Muscle of arm (tissue), 12 donors: ENCODE measurements around the gene TCL1B. TPM values are rescaled to one million over a fixed set of nuclear protein-coding genes. Genes with fewer than 3 reads are reported as not detected.
A peak's percentile ranks its signal among the peaks of the same experiment; 100 is the strongest.
"Not testable (repeated sequence)": the region's sequence is repeated elsewhere in the genome, so short reads cannot be mapped to it uniquely, and the experiment has no call there.

ENCODE experiments used
- DNase-seq: peaks from one replicate; pipeline ENCODE4 v3.0.0-alpha.2; 2013
- polyA plus RNA-seq, 12 donors: library from polyadenylated mRNA; unstranded; fragments of 120-200 nt; gene quantifications; one replicate each; pipeline ENCODE4 v1.2.1, GENCODE V29; 2013; ENCODE audit not compliant: insufficient read length in 12 of 12

The TCL1B gene
- polyA plus RNA-seq, 12 donors, result 0.32 TPM; not detected in 11

DNA sequence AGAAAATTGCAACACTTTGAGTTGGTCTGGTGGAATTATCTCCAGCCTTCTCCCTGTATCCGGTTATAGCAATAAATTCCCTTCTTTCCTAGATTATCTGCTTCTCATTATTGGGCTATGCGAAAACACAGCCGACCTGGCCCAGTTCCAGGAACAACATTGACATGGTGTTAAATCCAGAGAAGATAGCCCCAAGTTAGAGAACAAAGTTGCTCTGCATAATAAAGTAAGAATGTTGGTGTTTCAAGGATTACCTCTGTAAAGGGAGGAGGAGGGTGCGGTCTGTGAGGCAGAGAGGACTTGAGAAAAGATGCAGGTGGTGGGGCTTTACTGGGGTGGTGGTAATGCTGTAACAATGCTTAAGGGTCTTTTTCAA lies 15.6 kb downstream of the TCL1B start:
- peak; percentile 6 for DNase-seq

DNA sequence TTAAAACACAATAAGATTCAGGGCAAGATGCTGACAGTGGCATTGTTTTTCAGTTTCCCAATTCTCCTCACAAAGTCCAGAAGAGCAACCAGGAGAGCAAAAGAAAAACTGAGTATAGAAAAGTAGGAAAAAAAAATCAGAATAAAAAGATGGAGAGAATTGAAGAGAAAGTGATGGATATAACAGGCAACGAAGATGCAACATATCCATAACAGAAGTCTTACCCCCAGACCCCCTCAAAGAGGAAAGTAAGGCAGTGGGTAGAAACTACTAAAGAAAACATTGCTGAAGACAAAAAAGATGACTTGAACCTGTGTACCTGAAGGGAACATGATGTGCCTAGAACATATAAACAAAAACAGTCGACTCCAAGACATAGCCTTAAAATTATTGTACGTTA lies 17.1 kb downstream of the TCL1B start:
- DNase-seq, result no peak

DNA sequence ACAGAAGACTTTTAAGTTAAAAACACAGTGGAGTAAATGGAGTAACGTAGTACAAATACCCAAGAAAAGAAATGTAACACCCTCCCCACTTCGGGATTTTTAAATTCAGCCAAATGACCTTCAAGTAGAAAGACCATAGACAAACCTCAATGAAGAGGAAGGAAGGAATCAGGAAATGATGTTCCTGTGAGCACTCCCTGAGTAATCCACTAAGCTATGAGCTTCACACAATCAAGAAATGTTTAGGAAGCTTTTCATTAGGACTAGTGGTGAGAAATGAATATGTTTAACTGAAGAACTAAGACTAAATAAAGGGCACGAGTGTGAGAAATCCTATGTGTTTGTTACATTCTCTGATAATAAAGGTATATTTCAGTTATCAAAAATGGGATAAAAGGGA lies 17.6 kb downstream of the TCL1B start:
- DNase-seq, result no peak

DNA sequence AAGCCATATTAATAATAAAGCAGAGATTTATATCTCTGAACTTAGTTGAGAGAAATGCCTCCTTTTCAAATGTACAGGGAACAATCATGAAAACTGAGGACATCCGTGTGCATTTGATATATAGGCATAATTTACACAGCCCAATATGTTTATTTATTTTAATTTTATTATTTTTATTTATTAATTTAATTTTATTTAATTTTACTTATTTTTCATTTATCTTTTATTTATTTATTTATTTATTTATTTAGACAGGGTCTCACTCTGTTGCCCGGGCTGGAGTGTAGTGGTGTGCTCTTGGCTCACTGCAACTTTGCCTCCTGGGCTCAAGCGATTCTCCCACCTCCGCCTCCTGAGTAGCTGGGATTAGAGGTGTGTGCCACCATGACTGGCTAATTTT lies 19.3 kb downstream of the TCL1B start:
- DNase-seq, result no peak

DNA sequence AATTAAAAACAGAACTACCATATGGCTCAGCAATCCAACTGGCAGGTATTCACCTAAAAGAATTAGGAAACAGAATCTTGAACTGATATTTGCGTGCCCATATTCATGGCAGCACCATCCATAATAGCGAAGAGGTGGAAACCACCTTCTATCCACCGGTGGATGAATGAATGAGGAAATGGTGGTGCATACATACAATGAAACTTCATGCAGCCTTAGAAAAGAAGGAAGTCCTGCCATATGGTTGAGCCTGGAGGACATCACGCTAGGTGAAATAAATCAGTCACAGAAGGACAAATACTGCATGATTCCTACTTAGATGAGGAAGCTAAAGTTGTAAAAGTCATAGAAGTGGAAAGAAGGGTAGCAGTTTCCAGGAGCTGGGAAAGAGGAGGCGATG lies 21.1 kb downstream of the TCL1B start:
- no peak for DNase-seq

DNA sequence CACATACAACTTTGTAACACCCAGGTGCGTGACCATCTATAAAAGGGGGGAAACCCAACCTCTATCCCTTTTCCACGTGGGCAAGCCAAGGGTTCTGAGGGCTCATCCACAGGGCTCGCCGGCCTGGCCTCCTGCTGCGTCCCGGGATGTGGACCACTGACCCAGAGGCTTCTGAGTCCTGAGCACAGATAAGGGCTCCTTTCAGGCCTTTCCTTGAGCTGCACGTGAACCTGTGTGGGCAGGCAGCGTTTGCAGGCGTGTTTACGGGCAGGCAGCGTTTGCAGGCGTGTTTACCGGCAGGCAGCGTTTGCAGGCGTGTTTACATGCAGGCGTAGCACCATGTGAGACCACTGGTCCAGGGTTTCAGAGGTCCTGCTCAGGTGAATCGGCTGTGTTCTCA lies 23.9 kb downstream of the TCL1B start:
- DNase-seq, result no peak

DNA sequence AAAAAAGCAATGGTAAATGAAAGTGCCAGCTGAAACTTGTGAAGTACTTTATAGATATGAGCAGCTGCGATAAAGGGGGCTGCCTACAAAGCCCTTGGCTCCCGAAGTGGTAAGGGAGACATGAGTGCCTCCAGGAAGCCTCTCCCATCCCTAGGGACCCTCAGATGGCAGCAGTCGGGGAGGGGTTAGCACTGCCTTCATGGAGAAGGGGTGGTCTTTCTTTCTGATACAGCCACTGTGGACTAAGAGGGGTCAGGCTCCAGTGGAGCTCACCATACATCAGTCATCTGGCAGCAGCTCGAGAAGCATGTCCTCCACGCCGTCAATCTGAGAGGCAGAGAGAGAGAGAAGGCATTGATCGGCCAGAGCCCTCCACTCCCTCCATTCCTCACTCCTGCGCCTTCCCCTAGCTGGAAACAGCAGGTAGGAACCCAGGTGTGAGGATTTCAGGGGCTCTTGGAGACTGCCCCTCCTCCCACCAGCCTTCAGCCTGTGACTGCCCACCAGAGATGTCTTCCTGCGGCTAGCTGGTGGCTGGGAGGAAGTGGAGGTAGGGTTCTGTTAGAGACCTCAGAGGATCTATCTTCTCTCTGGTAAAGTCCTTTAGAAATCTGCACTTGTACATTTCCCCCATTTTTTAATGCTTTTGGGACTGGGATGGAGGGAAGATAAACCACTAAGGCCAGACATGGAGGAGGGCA lies 25.4 kb downstream of the TCL1B start:
- DNase-seq, result no peak

DNA sequence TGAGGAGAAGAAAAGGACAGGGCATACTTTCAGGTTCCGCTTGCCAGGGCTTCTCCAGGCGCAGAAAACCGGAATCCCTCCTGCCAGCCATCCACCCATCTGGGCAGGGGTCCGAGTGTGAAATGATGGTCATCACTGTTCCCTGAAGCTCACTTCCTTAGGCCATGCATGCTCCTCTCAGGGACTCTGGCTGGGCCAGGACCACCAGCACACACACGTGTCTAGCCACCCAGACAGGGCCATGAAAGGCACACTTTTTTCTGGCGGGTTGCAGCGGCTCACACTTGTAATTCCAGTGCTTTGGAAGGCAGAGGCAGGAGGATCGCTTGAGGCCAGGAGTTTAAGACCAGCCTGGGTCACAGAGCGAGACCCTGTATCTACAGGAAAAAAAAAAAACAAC lies 26.2 kb downstream of the TCL1B start:
- DNase-seq, result no peak

DNA sequence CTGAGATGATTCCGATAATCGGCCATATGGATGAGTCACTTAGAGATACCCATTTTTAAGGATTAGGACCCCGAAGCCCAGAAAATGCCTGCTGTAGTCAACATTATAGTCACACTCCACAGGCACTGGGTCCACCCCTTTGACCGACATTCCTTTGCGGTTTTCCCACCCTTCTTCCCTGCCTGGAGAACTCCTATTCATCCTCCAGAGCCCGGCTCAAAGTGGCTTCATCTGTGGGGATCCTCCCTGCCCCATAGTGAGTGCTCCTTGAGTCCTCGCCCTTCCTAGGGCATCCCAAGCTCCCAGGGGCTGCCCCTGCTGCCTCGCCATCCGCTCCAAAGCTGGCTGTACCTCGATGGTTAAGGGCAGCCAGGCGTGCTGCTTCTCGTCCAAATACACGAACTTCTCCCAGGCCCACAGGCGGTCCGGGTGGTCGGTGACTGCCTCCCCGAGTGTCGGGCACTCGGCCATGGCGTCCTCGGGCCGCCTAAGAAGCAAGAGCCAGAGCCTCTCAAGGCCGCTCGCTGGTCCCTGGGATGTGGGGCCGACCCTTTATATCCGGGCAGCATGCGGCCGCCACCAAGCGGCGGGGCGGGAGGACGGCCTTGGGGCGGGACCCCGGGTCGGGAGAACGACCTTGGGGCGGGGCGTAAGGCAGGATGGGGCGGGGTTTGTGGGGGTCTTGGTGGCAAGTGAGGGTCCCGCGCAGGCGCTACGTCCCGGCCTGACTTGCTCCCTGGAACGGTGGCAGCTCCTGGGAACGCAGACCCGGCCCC lies 27.6 kb downstream of the TCL1B start, which contains the start of gene TCL1A:
Gene TCL1A (minus strand): TSS at position 530 of the 776 bp plus-strand sequence. CDS start 59 bp downstream, at position 471.
- no peak for DNase-seq

DNA sequence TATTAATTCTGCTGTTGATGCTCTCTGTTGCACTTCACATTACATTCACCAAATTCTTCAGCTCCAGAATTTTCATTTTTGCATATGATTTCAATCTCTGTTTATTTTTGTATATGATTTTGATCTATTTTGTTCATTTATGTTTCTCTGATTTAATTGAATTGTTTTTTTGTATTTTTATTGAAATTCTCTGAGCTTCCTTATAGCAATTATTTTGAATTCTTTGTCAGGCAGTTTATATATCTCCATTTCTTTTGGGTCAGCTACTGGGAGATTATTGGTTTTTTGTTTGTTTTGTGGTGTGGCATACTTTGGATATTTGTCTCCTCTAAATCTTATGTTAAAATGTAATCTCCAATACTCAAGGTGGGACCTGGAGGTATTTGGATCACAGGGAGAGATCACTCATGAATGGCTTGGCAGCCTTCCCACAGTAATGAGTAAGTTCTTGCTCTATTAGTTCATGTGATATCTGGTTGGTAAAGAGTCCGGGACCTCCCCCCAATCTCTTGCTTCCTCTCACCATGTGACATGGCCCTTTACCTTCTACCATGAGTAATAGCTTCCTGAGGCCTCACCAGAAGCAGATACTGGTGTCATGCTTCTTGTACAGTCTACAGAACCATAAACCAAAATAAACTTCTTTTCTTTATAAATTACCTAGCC lies 36.4 kb downstream of the TCL1B start:
- no peak for DNase-seq

DNA sequence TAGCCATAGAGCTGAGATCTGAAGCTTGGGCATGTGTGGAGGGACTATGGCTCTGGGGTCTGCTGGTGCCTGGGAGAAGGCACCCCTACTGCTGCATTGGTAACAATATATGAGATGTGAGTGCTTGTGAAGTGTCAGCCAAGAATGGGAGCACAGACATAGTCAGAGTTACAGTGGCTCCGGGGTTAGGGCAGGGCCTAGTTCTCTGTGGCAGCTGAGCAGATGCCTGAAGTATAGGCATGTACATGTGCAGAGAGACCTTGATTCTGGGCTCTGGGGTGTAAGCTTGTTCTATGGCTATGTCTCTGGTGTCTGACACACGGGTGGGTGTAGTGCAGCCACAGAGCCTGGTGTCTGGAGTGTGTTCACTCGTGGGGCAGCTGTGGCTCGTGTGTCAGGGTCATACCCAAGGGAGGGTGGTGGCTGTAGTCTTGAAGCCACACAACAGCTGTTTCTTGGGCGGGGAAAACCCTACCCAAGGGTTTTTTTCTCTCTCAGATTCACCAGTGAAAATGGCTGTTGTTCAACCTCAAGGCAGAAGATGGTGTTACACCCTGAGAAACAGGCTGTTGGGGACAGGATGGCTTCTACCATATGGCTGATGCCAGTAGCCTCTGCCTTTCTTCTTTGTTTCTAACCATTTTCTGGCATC lies 39.6 kb downstream of the TCL1B start:
- DNase-seq, result no peak

DNA sequence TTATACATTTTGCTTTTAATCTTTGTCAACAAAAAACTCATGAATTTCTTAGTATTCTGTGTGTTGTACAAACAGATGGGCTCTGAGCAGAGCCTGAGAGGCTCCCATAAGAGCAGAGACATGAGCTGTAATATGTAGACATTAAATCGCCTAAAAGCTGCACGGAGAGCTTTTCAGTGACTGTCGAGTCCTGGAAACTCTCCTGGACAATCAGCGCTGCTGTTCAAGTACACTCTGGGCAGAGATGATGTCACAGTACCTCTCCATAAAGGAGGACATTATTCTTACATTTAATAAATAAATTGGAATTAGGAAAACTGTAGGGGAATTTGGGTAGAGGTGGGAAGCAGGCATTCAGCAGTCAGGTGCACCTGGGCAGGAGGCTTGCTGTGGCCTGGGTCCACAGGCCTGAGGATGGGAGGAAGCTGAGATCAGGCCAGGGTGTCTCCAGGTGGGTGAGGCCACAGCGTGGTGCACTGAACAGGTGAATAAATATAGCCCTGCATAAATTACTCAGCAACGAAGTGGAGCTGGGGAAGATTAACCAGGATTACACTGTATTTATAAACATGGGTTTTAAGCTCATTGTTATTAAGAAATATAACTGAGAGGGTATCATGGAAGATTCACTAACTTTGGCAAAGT lies 41.0 kb downstream of the TCL1B start:
- DNase-seq, result no peak

DNA sequence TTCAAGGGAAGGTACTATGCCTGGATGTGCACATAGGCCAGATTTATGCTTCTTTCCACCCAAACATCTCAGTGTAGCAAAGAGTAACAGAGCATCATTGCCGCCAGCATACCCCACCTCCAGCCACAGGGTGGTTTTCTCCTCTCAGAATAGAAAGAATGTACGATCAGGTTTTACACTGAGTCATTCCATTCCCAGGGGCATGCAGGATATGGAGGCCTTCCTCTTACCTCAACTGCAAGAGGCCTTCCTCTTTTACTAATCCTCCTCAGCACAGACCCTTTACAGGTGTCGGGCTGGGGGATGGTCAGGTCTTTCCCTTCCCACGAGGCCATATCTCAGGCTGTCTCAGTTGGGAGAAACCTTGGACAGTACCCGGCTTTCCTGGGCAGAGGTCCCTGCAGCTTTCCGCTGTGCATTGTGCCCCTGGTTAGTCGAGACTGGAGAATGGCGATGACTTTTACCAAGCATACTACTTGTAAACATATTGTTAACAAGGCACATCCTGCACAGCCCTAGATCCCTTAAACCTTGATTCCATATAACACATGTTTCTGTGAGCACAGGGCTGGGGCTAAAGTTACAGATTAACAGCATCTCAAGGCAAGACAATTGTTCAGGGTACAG lies 43.3 kb downstream of the TCL1B start:
- not testable (repeated sequence) for DNase-seq

DNA sequence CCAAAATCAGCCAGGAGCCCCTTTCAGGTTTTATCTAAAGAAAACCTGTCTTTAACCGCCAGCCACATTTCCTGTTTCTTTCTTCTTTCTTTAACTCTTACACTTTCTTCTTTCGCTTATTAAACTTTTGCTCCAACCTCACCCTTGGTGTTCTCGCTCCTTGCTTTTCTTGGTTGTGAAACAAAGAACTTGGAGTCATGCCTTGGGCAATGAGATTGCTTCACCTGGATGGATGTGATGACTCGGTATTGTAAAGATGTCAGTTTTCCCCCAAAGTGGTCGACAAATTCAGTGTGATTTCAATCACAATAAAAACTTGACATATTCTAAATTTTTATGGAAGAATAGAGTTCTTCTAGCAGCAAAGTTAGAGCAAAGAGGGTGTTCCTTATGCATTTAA lies 43.9 kb downstream of the TCL1B start:
- DNase-seq, result no peak

DNA sequence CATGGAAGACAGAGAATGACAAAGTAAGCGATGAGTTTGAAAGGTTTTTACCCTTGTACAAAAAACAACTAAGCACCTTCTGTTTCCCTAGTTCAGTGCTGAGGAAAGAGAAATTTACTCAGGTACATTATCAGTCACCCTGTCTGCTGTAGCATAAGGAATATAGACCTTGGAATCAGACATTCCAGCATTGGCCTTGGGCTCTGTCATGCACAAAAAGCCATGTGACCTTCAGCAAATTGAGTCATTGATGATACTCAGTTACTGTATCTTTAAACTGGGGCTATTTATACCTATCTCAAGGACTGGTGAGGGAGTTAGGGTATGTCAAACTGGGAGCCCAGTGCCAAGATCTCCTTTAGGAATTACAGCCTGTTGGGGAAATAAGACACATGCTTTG lies 47.0 kb downstream of the TCL1B start:
- no peak for DNase-seq

DNA sequence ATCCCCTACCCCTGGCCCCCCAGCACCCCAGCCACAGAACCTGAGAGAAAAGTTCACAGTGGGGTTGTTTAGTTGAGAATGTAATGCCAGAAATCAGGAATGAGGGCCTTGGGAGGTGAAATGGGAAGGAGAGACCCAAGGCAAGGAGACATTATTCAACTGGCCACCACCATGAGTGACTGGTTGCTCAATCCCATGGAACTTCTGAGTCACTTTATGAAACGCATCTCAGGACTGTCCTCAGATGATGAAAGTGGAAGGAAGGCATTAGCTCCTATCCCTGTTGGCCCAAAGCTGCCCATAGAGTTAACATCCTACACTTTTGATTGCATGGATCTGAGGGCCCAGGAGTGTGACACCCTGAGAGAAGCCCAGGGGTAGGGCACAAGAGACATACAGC lies 53.1 kb downstream of the TCL1B start:
- no peak for DNase-seq

DNA sequence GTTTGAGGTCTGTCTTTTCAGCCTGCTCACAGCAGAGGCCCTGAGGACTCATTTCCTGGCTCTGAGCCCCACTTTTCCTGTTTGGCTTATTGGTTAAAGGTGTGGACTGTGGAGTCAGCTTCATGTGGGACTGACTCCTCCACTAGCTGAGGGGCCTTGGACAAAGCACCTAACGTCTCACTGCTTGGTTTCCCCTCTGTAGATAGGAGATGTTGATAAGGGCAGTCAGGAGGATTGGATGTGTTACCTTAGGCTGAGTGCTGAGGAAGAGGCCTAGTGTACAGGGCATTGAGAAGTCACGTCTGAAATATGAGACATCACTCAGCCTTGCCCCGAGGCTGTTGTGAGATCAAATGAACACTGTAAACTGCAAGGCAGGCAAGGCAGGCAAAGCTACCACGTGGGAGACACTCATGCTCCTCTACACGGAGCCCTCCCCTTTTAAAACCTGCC lies 54.8 kb downstream of the TCL1B start:
- no peak for DNase-seq

DNA sequence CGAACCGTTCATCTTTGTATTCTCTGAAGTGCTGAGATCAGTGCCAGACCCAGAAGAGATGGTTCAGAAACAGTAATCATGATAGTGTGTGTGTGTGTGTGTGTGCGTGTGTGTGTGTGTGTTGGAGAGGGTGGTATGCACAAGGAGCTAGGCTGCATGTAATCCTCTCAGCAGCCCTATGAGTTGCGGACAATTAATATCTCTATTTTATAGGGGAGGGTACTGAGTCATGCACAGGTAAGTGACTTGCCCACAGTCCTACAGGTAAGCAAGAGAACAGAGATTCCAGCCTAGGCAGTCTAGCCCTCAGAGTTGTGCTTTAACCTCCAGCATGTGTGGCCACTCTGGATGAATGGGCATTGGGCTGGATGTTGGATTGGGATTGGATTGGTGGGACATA lies 55.6 kb downstream of the TCL1B start:
- DNase-seq, result no peak
